ENCODE measurements around the gene MAMSTR. TPM values are rescaled to one million over a fixed set of nuclear protein-coding genes. Genes with fewer than 3 reads are reported as not detected.

The MAMSTR gene
- total and polyA plus RNA-seq, 9 of the 15 experiments (the other 6 are each of a cell fraction or from before 2014, with no cell fraction given) = 0.08 to 1.00 (median 0.40) TPM; not detected in 1

DNA sequence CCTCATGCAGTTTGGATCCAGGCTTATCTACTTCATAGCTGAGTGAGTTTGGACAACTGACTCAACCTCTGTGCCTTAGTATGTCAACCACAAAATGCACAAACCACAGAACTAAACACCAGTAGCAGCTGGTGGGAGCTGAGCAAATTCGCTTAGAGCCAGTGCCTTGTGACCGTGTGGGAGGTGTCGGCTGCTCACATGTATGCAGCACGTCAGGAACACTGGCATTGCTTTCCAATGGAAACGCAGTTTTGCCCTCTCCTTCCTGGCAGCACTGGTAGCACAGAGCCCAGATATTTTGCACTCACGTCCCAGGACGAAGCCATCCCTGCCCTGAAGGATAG is 38.4 kb downstream of the MAMSTR start (continued):
- TF ChIP-seq, protein P1, sequence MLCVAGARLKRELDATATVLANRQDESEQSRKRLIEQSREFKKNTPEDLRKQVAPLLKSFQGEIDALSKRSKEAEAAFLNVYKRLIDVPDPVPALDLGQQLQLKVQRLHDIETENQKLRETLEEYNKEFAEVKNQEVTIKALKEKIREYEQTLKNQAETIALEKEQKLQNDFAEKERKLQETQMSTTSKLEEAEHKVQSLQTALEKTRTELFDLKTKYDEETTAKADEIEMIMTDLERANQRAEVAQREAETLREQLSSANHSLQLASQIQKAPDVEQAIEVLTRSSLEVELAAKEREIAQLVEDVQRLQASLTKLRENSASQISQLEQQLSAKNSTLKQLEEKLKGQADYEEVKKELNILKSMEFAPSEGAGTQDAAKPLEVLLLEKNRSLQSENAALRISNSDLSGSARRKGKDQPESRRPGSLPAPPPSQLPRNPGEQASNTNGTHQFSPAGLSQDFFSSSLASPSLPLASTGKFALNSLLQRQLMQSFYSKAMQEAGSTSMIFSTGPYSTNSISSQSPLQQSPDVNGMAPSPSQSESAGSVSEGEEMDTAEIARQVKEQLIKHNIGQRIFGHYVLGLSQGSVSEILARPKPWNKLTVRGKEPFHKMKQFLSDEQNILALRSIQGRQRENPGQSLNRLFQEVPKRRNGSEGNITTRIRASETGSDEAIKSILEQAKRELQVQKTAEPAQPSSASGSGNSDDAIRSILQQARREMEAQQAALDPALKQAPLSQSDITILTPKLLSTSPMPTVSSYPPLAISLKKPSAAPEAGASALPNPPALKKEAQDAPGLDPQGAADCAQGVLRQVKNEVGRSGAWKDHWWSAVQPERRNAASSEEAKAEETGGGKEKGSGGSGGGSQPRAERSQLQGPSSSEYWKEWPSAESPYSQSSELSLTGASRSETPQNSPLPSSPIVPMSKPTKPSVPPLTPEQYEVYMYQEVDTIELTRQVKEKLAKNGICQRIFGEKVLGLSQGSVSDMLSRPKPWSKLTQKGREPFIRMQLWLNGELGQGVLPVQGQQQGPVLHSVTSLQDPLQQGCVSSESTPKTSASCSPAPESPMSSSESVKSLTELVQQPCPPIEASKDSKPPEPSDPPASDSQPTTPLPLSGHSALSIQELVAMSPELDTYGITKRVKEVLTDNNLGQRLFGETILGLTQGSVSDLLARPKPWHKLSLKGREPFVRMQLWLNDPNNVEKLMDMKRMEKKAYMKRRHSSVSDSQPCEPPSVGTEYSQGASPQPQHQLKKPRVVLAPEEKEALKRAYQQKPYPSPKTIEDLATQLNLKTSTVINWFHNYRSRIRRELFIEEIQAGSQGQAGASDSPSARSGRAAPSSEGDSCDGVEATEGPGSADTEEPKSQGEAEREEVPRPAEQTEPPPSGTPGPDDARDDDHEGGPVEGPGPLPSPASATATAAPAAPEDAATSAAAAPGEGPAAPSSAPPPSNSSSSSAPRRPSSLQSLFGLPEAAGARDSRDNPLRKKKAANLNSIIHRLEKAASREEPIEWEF (CRISPR knock-in tag; IDR thresholded peaks at IDR 0.05) = no peak
- TF ChIP-seq ZNF77 (CRISPR knock-in tag; IDR thresholded peaks at IDR 0.05) = no peak
- no peak for TF ChIP-seq STAT5A (IDR thresholded peaks at IDR 0.05; ENCODE audit: borderline replicate concordance, low read length)
- peak in 1 of 2 experiments; percentile 66; a peak in 1 of 4 replicates for TF ChIP-seq RCOR1 (IDR thresholded peaks at IDR 0.05; ENCODE audit: borderline replicate concordance in 1 of 2, low read depth in 2 of 2, low read length in 2 of 2)
- TF ChIP-seq, protein P2, sequence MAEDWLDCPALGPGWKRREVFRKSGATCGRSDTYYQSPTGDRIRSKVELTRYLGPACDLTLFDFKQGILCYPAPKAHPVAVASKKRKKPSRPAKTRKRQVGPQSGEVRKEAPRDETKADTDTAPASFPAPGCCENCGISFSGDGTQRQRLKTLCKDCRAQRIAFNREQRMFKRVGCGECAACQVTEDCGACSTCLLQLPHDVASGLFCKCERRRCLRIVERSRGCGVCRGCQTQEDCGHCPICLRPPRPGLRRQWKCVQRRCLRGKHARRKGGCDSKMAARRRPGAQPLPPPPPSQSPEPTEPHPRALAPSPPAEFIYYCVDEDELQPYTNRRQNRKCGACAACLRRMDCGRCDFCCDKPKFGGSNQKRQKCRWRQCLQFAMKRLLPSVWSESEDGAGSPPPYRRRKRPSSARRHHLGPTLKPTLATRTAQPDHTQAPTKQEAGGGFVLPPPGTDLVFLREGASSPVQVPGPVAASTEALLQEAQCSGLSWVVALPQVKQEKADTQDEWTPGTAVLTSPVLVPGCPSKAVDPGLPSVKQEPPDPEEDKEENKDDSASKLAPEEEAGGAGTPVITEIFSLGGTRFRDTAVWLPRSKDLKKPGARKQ (CRISPR knock-in tag; IDR thresholded peaks at IDR 0.05) = no peak
- TF ChIP-seq HNRNPK (IDR thresholded peaks at IDR 0.05; ENCODE audit: low read depth, low read length, poor library complexity, severe bottlenecking) = no peak
- no peak for TF ChIP-seq ZNF79 (CRISPR knock-in tag; IDR thresholded peaks at IDR 0.05; ENCODE audit: low read depth)
- TF ChIP-seq, protein P3, sequence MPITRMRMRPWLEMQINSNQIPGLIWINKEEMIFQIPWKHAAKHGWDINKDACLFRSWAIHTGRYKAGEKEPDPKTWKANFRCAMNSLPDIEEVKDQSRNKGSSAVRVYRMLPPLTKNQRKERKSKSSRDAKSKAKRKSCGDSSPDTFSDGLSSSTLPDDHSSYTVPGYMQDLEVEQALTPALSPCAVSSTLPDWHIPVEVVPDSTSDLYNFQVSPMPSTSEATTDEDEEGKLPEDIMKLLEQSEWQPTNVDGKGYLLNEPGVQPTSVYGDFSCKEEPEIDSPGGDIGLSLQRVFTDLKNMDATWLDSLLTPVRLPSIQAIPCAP (CRISPR knock-in tag; IDR thresholded peaks at IDR 0.05; ENCODE audit: borderline replicate concordance) = no peak
- peak; percentile 48 for TF ChIP-seq CREM (IDR thresholded peaks at IDR 0.05; ENCODE audit: low read depth)
- peak; percentile 64 for TF ChIP-seq TCF3 (CRISPR knock-in tag; IDR thresholded peaks at IDR 0.05)
- no peak for TF ChIP-seq ZNF57 (CRISPR knock-in tag; IDR thresholded peaks at IDR 0.05)
- no peak for TF ChIP-seq NR3C1 (CRISPR knock-in tag; IDR thresholded peaks at IDR 0.05)
- TF ChIP-seq BDP1 (IDR thresholded peaks at IDR 0.05; ENCODE audit: insufficient read depth, insufficient read length) = no peak
- no peak for TF ChIP-seq ZNF764 (CRISPR knock-in tag; IDR thresholded peaks at IDR 0.05; ENCODE audit: low read depth)
- no peak for TF ChIP-seq BRD4 (IDR thresholded peaks at IDR 0.05)
- TF ChIP-seq, protein P4, sequence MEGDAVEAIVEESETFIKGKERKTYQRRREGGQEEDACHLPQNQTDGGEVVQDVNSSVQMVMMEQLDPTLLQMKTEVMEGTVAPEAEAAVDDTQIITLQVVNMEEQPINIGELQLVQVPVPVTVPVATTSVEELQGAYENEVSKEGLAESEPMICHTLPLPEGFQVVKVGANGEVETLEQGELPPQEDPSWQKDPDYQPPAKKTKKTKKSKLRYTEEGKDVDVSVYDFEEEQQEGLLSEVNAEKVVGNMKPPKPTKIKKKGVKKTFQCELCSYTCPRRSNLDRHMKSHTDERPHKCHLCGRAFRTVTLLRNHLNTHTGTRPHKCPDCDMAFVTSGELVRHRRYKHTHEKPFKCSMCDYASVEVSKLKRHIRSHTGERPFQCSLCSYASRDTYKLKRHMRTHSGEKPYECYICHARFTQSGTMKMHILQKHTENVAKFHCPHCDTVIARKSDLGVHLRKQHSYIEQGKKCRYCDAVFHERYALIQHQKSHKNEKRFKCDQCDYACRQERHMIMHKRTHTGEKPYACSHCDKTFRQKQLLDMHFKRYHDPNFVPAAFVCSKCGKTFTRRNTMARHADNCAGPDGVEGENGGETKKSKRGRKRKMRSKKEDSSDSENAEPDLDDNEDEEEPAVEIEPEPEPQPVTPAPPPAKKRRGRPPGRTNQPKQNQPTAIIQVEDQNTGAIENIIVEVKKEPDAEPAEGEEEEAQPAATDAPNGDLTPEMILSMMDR (IDR thresholded peaks at IDR 0.05 in 2 of 3, conservative IDR thresholded peaks at IDR 0.05 in 1 of 3; ENCODE audit: insufficient read depth in 2 of 3, low read depth in 1 of 3, low read length in 3 of 3) = no peak
- no peak for TF ChIP-seq EP300 (IDR thresholded peaks at IDR 0.05; ENCODE audit: low read length)
- TF ChIP-seq ETV5 (CRISPR knock-in tag; IDR thresholded peaks at IDR 0.05; ENCODE audit: low read depth) = no peak
- peak in 1 of 2 experiments; percentile 44; a peak in 1 of 4 replicates for TF ChIP-seq HDAC1 (IDR thresholded peaks at IDR 0.05)
- TF ChIP-seq ZNF12 (CRISPR knock-in tag; IDR thresholded peaks at IDR 0.05) = no peak

Data from K562 (cell line).